ENCODE measurements around the gene CCDC117. TPM values are rescaled to one million over a fixed set of nuclear protein-coding genes. Genes with fewer than 3 reads are reported as not detected.

The CCDC117 gene
- total RNA-seq, 1 experiment from 2014 or later: 7.1 TPM

DNA sequence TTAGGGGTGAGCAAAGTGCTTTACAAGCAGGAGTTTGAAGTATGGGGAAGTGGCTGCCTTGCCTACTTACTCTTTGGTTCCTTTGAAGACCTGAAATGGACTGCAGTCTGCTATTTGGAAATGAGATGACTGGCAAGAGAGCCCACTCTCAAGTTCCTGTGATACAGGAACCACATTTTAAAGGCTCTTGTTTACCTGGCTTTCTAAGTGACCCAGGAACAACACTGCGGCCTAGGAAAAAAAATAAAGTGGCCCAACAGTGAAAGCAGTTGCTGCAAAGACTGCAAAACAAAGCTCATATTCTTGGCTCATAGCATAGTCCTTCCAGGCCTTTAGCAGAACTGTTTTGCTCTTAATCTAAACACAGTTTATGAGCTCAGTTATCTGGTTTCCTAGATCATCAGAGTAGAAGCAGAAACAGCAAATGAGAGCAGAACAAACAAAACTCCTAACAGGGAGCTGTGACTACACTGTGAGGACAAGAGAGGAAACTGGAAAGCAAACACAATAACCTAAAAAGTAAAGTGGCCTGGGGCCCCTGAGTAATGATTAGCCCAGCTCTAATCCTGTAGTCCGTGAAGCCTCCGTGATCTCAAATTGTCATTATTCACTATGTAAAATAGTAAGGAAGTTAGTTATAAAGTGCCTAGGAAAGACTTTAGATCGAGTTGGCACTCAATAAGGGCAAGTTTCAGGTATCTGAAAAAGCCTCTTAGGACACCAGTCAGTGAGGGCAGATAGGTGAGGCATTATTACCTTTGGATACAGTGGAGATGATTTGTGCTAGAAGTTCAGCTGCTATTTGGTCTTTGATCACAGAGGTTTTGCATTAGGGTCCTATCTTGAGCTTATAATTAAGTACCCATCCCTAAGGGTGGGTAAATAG lies 11.5 kb downstream of the CCDC117 start:
- peaks cover 9% of the 10 kb centered on the region; the same call in 1 of the 2 replicates for H3K79me2 ChIP-seq (ENCODE audit: low read length)
- intact Hi-C loops (cut with micrococcal nuclease): loop anchor here (5.0 kb wide), 1 partner anchor 38 kb away; no protein-coding TSS in a partner anchor
- H3K27me3 ChIP-seq (ENCODE audit: low read length): no peaks in the 10 kb centered on the region
- CTCF ChIA-PET: interaction anchor here (0.6 kb wide), 2 partner anchors 732 to 1100 kb away, joined by 3 to 9 read pairs; no protein-coding TSS in a partner anchor
- ATAC-seq (peak; percentile 96), DNase-seq (peak; percentile 38)
- no peak for TF ChIP-seq EZH2phosphoT487 (IDR thresholded peaks at IDR 0.05; ENCODE audit: borderline replicate concordance, low read length)
- no peak for TF ChIP-seq EZH2 (IDR thresholded peaks at IDR 0.05; ENCODE audit: low read length, unreplicated experiment)
- TF ChIP-seq, protein P1, sequence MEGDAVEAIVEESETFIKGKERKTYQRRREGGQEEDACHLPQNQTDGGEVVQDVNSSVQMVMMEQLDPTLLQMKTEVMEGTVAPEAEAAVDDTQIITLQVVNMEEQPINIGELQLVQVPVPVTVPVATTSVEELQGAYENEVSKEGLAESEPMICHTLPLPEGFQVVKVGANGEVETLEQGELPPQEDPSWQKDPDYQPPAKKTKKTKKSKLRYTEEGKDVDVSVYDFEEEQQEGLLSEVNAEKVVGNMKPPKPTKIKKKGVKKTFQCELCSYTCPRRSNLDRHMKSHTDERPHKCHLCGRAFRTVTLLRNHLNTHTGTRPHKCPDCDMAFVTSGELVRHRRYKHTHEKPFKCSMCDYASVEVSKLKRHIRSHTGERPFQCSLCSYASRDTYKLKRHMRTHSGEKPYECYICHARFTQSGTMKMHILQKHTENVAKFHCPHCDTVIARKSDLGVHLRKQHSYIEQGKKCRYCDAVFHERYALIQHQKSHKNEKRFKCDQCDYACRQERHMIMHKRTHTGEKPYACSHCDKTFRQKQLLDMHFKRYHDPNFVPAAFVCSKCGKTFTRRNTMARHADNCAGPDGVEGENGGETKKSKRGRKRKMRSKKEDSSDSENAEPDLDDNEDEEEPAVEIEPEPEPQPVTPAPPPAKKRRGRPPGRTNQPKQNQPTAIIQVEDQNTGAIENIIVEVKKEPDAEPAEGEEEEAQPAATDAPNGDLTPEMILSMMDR (conservative IDR thresholded peaks at IDR 0.05; ENCODE audit: low read depth, low read length): no peak
- H4K20me1 ChIP-seq (ENCODE audit: low read length): no peaks in the 10 kb centered on the region
- POLR2A ChIA-PET (ENCODE audit: unreplicated experiment): interaction anchor here (0.5 to 0.7 kb wide), 3 partner anchors 16 to 803 kb away, joined by 3 to 8 read pairs (median 4); partner anchors contain the start of gene XBP1
- H3K4me3 ChIP-seq (ENCODE audit: low read length): no peak overlapping the region
- no peak overlapping the region for H2AFZ ChIP-seq (ENCODE audit: low read length)
- peak overlapping the region; percentile 34; the same call in 1 of the 2 replicates for H3K4me2 ChIP-seq (ENCODE audit: low read length)
- H3F3A ChIP-seq (ENCODE audit: low read length, unreplicated experiment): peaks cover 3% of the 10 kb centered on the region
- no peaks in the 10 kb centered on the region for H3K9me2 ChIP-seq (replicated peaks; ENCODE audit: low read length)
- no peak overlapping the region for H3K9ac ChIP-seq (ENCODE audit: low read length)
- peaks cover 26% of the 10 kb centered on the region for H3K36me3 ChIP-seq (ENCODE audit: low read depth, low read length)
- peaks cover 8% of the 10 kb centered on the region; the same call in 1 of the 2 replicates for H3K4me1 ChIP-seq (ENCODE audit: insufficient read depth, low read length)
- H3K9me3 ChIP-seq (ENCODE audit: low read length): no peaks in the 10 kb centered on the region
- H3K27ac ChIP-seq (ENCODE audit: low read length): peak overlapping the region; percentile 58
- TSS peak; percentile 16 for BruUV-seq (replicated peaks)

DNA sequence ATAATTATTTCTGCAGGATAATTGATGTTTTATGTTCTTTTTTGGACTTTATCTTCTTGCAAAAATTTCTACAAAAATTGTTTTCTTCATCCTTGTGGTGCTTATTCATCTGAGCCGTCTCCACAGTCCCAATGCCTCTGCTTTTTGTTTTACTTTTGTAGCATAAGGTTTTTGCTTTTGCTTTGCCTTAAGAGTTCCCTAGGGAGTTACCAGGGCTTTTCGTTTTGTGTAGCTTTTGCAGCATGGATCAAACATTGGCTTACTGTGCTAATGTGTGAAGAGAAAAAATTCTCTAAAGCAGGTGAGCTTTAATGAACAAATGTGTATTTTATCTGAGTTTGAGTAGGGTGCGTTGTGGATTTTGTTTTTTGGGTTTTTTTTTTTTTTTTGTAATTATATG lies 16.1 kb downstream of the CCDC117 start:
- no peaks in the 10 kb centered on the region for H3K9me3 ChIP-seq (ENCODE audit: low read length)
- no peaks in the 10 kb centered on the region for H3K27me3 ChIP-seq (ENCODE audit: low read length)
- H3K4me2 ChIP-seq (ENCODE audit: low read length): no peak overlapping the region
- DNase-seq (no peak), ATAC-seq (no peak)
- H3K36me3 ChIP-seq (ENCODE audit: low read depth, low read length): peaks cover 22% of the 10 kb centered on the region
- CTCF ChIA-PET: no interaction called here
- H2AFZ ChIP-seq (ENCODE audit: low read length): no peak overlapping the region
- no peak overlapping the region for H3K27ac ChIP-seq (ENCODE audit: low read length)
- no peaks in the 10 kb centered on the region for H3K79me2 ChIP-seq (ENCODE audit: low read length)
- H3K9ac ChIP-seq (ENCODE audit: low read length): no peak overlapping the region
- H3K4me1 ChIP-seq (ENCODE audit: insufficient read depth, low read length): peaks cover 3% of the 10 kb centered on the region; the same call in 1 of the 2 replicates
- TF ChIP-seq EZH2phosphoT487 (IDR thresholded peaks at IDR 0.05; ENCODE audit: borderline replicate concordance, low read length) (no peak), EZH2 (IDR thresholded peaks at IDR 0.05; ENCODE audit: low read length, unreplicated experiment) (no peak)
- TF ChIP-seq, protein P1 (conservative IDR thresholded peaks at IDR 0.05; ENCODE audit: low read depth, low read length): no peak
- H3K9me2 ChIP-seq (replicated peaks; ENCODE audit: low read length): no peaks in the 10 kb centered on the region
- no TSS peak for BruUV-seq (replicated peaks)
- H3K4me3 ChIP-seq (ENCODE audit: low read length): no peak overlapping the region
- peaks cover under 1% of the 10 kb centered on the region for H3F3A ChIP-seq (ENCODE audit: low read length, unreplicated experiment)
- POLR2A ChIA-PET (ENCODE audit: unreplicated experiment): no interaction called here
- intact Hi-C loops (cut with micrococcal nuclease): no loop called here
- H4K20me1 ChIP-seq (ENCODE audit: low read length): no peaks in the 10 kb centered on the region

All from PC-3 (cell line).